Measurements from ENCODE around the gene LONP2.
"Not testable (repeated sequence)": the region's sequence is repeated elsewhere in the genome, so short reads cannot be mapped to it uniquely, and the experiment has no call there.

Gene LONP2

GRCh38 chr16:48385253-48386150 is 141.4 kb downstream of the LONP2 start, which contains the start of gene SIAH1:
Gene SIAH1, minus strand, starts transcription at chr16:48385413. Its CDS starts 22,985 bp downstream, at chr16:48362428.
- Mint-ChIP-seq H3K4me1 (ENCODE audit: low read depth) (peaks cover 19% of the 10 kb centered on the region), H3K27me3 (ENCODE audit: low read depth) (peaks cover 5% of the 10 kb centered on the region), H3K9me3 (no peaks in the 10 kb centered on the region), H3K36me3 (ENCODE audit: low read depth) (peaks cover 2% of the 10 kb centered on the region), H3K27ac (peak within 1 kb of the TSS; percentile 91), H3K4me3 (peak within 1 kb of the TSS; percentile 90)

GRCh38 chr16:48386559-48387312 is 142.6 kb downstream of the LONP2 start:
- peaks cover 2% of the 10 kb centered on the region for H3K36me3 Mint-ChIP-seq (ENCODE audit: low read depth)
- H3K9me3 Mint-ChIP-seq: no peaks in the 10 kb centered on the region
- peaks cover 14% of the 10 kb centered on the region for H3K4me1 Mint-ChIP-seq (ENCODE audit: low read depth)
- peaks cover 5% of the 10 kb centered on the region for H3K27me3 Mint-ChIP-seq (ENCODE audit: low read depth)
- H3K27ac Mint-ChIP-seq: no peak overlapping the region
- no peak overlapping the region for H3K4me3 Mint-ChIP-seq

DNA sequence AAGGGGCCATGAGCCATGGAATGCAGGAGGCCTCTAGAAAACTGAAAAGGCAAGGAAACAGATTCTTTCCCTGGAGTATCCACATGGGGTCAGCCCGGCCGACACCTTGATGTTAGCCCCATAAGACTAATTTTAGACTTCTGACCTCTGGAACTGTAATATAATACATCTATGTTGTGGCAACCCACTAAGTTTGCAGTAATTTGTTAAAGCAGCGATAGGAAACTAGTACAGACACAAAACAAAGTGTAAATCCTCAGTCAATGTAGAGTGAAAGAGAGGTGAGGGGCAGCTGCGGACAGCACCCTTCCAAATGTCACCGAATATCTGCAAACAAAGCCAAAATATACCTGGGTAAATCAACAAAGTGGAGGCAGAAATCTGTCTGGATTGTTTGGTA is 148.3 kb downstream of the LONP2 start:
- no peaks in the 10 kb centered on the region for H3K27me3 Mint-ChIP-seq (ENCODE audit: low read depth)
- no peak overlapping the region for H3K27ac Mint-ChIP-seq
- H3K4me3 Mint-ChIP-seq: no peak overlapping the region
- no peaks in the 10 kb centered on the region for H3K9me3 Mint-ChIP-seq
- no peaks in the 10 kb centered on the region for H3K36me3 Mint-ChIP-seq (ENCODE audit: low read depth)
- H3K4me1 Mint-ChIP-seq (ENCODE audit: low read depth): peaks cover 7% of the 10 kb centered on the region

GRCh38 chr16:48393485-48394354 is 149.6 kb downstream of the LONP2 start:
- peaks cover 7% of the 10 kb centered on the region for H3K4me1 Mint-ChIP-seq (ENCODE audit: low read depth)
- H3K9me3 Mint-ChIP-seq: no peaks in the 10 kb centered on the region
- H3K27ac Mint-ChIP-seq: no peak overlapping the region
- H3K4me3 Mint-ChIP-seq: no peak overlapping the region
- H3K36me3 Mint-ChIP-seq (ENCODE audit: low read depth): no peaks in the 10 kb centered on the region
- no peaks in the 10 kb centered on the region for H3K27me3 Mint-ChIP-seq (ENCODE audit: low read depth)

GRCh38 chr16:48394355-48394703 is 150.2 kb downstream of the LONP2 start:
- no peak overlapping the region for H3K4me3 Mint-ChIP-seq
- no peaks in the 10 kb centered on the region for H3K9me3 Mint-ChIP-seq
- H3K4me1 Mint-ChIP-seq (ENCODE audit: low read depth): peaks cover 7% of the 10 kb centered on the region
- no peaks in the 10 kb centered on the region for H3K27me3 Mint-ChIP-seq (ENCODE audit: low read depth)
- peak overlapping the region; percentile 10 for H3K27ac Mint-ChIP-seq
- H3K36me3 Mint-ChIP-seq (ENCODE audit: low read depth): no peaks in the 10 kb centered on the region

- Mint-ChIP-seq H3K27me3 (ENCODE audit: low read depth) (no peaks in the 10 kb centered on the region), H3K27ac (no peak overlapping the region), H3K4me3 (no peak overlapping the region), H3K4me1 (ENCODE audit: low read depth) (peaks cover 7% of the 10 kb centered on the region), H3K36me3 (ENCODE audit: low read depth) (no peaks in the 10 kb centered on the region), H3K9me3 (no peaks in the 10 kb centered on the region)
Measured at GRCh38 chr16:48395375-48395774, 151.3 kb downstream of the LONP2 start.

GRCh38 chr16:48402547-48402946 is 158.4 kb downstream of the LONP2 start:
- not testable (repeated sequence) for H3K27ac Mint-ChIP-seq; H3K4me3 Mint-ChIP-seq; H3K36me3 Mint-ChIP-seq (ENCODE audit: low read depth); H3K9me3 Mint-ChIP-seq; H3K27me3 Mint-ChIP-seq (ENCODE audit: low read depth); H3K4me1 Mint-ChIP-seq (ENCODE audit: low read depth)

GRCh38 chr16:48405153-48405552 is 161.1 kb downstream of the LONP2 start:
- Mint-ChIP-seq H3K4me3 (no peak overlapping the region), H3K27me3 (ENCODE audit: low read depth) (no peaks in the 10 kb centered on the region), H3K27ac (no peak overlapping the region), H3K9me3 (no peaks in the 10 kb centered on the region), H3K4me1 (ENCODE audit: low read depth) (peaks cover 5% of the 10 kb centered on the region), H3K36me3 (ENCODE audit: low read depth) (no peaks in the 10 kb centered on the region)

DNA sequence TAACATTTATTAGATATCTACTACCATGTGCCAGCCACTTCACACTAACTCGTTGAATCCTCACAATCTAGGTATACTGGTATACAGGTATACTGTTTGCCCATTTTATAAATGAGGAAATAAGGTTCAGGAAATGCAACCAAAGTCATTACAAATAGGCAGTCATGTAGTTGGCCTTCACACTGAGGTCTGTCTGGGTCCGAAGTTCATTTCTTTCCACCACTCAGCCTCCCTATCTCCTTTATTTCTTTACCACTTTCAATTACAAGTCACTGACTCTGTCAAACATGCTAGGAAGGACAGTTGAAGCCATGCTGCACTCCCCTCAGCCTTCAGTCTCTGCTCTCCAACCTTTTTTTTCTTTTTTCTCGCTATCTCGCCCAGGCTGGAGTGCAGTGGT is 161.8 kb downstream of the LONP2 start:
- Mint-ChIP-seq H3K9me3 (no peaks in the 10 kb centered on the region), H3K27ac (no peak overlapping the region), H3K4me3 (no peak overlapping the region)

More for the DNA sequence above, 161.8 kb downstream of the LONP2 start:
- Mint-ChIP-seq H3K36me3 (ENCODE audit: low read depth) (no peaks in the 10 kb centered on the region), H3K4me1 (ENCODE audit: low read depth) (peaks cover 5% of the 10 kb centered on the region), H3K27me3 (ENCODE audit: low read depth) (no peaks in the 10 kb centered on the region)

Data from T-helper 1 cell treated with Interleukin-12 subunit alpha and Interleukin-12 subunit beta and Interleukin-4 antibody, amounts not matched to agents 30 μg/mL and 1 μg/mL, for 36 hours (primary cell).